Measurements from ENCODE around the gene TK1.

The TK1 gene

GRCh38 chr17:78184868-78185267 lies 2.0 kb downstream of the TK1 start:
- TF ChIP-seq CTCF (IDR thresholded peaks at IDR 0.05) = no peak
- peak; percentile 66 for DNase-seq (ENCODE audit: low spot score)
- Histone ChIP-seq H3K27ac (no peak overlapping the region), H3K4me3 (no peak overlapping the region)

- no peak for DNase-seq (ENCODE audit: low spot score)
- no peak for TF ChIP-seq CTCF (IDR thresholded peaks at IDR 0.05)
- H3K27ac ChIP-seq = no peak overlapping the region
- H3K4me3 ChIP-seq = no peak overlapping the region
Measured at GRCh38 chr17:78184351-78184750, 2.5 kb downstream of the TK1 start.

- no peak for TF ChIP-seq CTCF (IDR thresholded peaks at IDR 0.05)
- DNase-seq (ENCODE audit: low spot score) = peak; percentile 63
- no peak overlapping the region for H3K27ac ChIP-seq
- H3K4me3 ChIP-seq = no peak overlapping the region
Measured at GRCh38 chr17:78183916-78184315, 2.9 kb downstream of the TK1 start.

- TF ChIP-seq CTCF (IDR thresholded peaks at IDR 0.05) = no peak
- Histone ChIP-seq H3K4me3 (no peak overlapping the region), H3K27ac (no peak overlapping the region)
- no peak for DNase-seq (ENCODE audit: low spot score)
Measured at GRCh38 chr17:78182504-78182903, 4.3 kb downstream of the TK1 start.

- H3K4me3 ChIP-seq = no peak overlapping the region
- TF ChIP-seq CTCF (IDR thresholded peaks at IDR 0.05) = no peak
- no peak for DNase-seq (ENCODE audit: low spot score)
- peak overlapping the region; percentile 81 to 87 for H3K27ac ChIP-seq
Measured at GRCh38 chr17:78180508-78180907, 6.3 kb downstream of the TK1 start.

GRCh38 chr17:78180083-78180482 lies 6.8 kb downstream of the TK1 start:
- Histone ChIP-seq H3K4me3 (no peak overlapping the region), H3K27ac (peak overlapping the region; percentile 81 to 87)
- no peak for DNase-seq (ENCODE audit: low spot score)
- no peak for TF ChIP-seq CTCF (IDR thresholded peaks at IDR 0.05)

- no peak for TF ChIP-seq CTCF (IDR thresholded peaks at IDR 0.05)
- Histone ChIP-seq H3K27ac (peak overlapping the region; percentile 81 to 87), H3K4me3 (no peak overlapping the region)
- peak; percentile 88 for DNase-seq (ENCODE audit: low spot score)
Measured at GRCh38 chr17:78179372-78179771, 7.5 kb downstream of the TK1 start.

Measured in coronary artery (tissue), 2 donors.